OCI-LY1 (cell line): ENCODE data around the gene SLC13A1.

Experiments
- H2AFZ ChIP-seq: fragments of 200-600 bp; sonication (generic), shearing (Covaris generic); 2 replicates; pipeline ENCODE4 v1.6.0; 2014; ENCODE audit warnings: antibody characterized with exemption, mild to moderate bottlenecking, low read length
- H3F3A ChIP-seq: fragments of 200-600 bp; sonication (generic), shearing (Covaris generic); 2 replicates; pipeline ENCODE4 v1.6.0; 2014; ENCODE audit warnings: mild to moderate bottlenecking, antibody characterized with exemption, low read length, moderate library complexity; ENCODE audit not compliant: insufficient read depth
- H3K27ac ChIP-seq: fragments of 200-600 bp; sonication (generic); 2 replicates; pipeline ENCODE4 v1.5.1; 2014; ENCODE audit warnings: low read length, mixed run types, mild to moderate bottlenecking, low read depth; ENCODE audit not compliant: poor library complexity, severe bottlenecking
- H3K27me3 ChIP-seq: fragments of 200-600 bp; sonication (generic); 2 replicates; pipeline ENCODE4 v1.6.0; 2014; ENCODE audit warnings: antibody characterized with exemption, mild to moderate bottlenecking, low read length, moderate library complexity; ENCODE audit not compliant: insufficient read depth
- H3K36me3 ChIP-seq: fragments of 200-600 bp; sonication (generic); 2 replicates; pipeline ENCODE4 v1.6.1; 2014; ENCODE audit warnings: mild to moderate bottlenecking, antibody characterized with exemption, low read length, moderate library complexity, mixed read lengths; ENCODE audit not compliant: insufficient read depth
- H3K4me1 ChIP-seq: fragments of 200-600 bp; sonication (generic); 2 replicates; pipeline ENCODE4 v1.5.1; 2014; ENCODE audit warnings: mild to moderate bottlenecking, low read length, moderate library complexity; ENCODE audit not compliant: insufficient read depth, severe bottlenecking
- H3K4me2 ChIP-seq: fragments of 200-600 bp; sonication (generic), shearing (Covaris generic); 2 replicates; pipeline ENCODE4 v1.6.1; 2014; ENCODE audit warnings: low read length
- H3K4me3 ChIP-seq: fragments of 200-600 bp; sonication (generic); 2 replicates; pipeline ENCODE4 v1.5.1; 2014; ENCODE audit warnings: low read length, low read depth, mild to moderate bottlenecking, mixed read lengths; ENCODE audit not compliant: poor library complexity, severe bottlenecking
- H3K79me2 ChIP-seq: fragments of 200-600 bp; shearing (Covaris generic); 2 replicates; pipeline ENCODE4 v1.6.1; 2016; ENCODE audit warnings: mixed run types, low read length, mixed read lengths; ENCODE audit not compliant: insufficient read depth
- H3K9ac ChIP-seq: fragments of 200-600 bp; sonication (generic), shearing (Covaris generic); 2 replicates; pipeline ENCODE4 v1.6.1; 2014; ENCODE audit warnings: mild to moderate bottlenecking, low read length, mixed read lengths
- H3K9me2 ChIP-seq: fragments of 200-600 bp; sonication (generic), shearing (Covaris generic); 2 replicates; pipeline ENCODE4 v1.6.1; 2014; ENCODE audit warnings: low read depth, mild to moderate bottlenecking, low read length, mixed read lengths
- H3K9me3 ChIP-seq: fragments of 200-600 bp; shearing (Covaris generic); 2 replicates; pipeline ENCODE4 v1.6.1; 2014; ENCODE audit warnings: low read length, mixed read lengths
- H4K20me1 ChIP-seq: fragments of 200-600 bp; sonication (generic), shearing (Covaris generic); 2 replicates; pipeline ENCODE4 v1.6.0; 2016; ENCODE audit warnings: mild to moderate bottlenecking, low read length; ENCODE audit not compliant: insufficient read depth
- CTCF ChIP-seq: fragments of 200-600 bp; sonication (generic), shearing (Covaris generic); IDR thresholded peaks from 2 replicates; pipeline ENCODE4 v1.5.1; 2017; ENCODE audit warnings: mild to moderate bottlenecking, antibody characterized with exemption, low read length, moderate library complexity, mixed read lengths
- EZH2 ChIP-seq: fragments of 200-600 bp; sonication (generic), shearing (Covaris generic); IDR thresholded peaks from 2 replicates; pipeline ENCODE4 v1.8.0; 2017; ENCODE audit warnings: borderline replicate concordance, mixed run types, mild to moderate bottlenecking, antibody characterized with exemption, low read length, moderate library complexity, mixed read lengths

Gene SLC13A1

GRCh38 chr7:123133924-123134323 lies 65.8 kb downstream of the SLC13A1 start:
- Histone ChIP-seq H4K20me1 (no peaks in the 10 kb centered on the region), H3K4me3 (no peak overlapping the region), H3K9me2 (no peaks in the 10 kb centered on the region), H3K4me1 (no peaks in the 10 kb centered on the region), H3K27me3 (no peaks in the 10 kb centered on the region), H3K36me3 (no peaks in the 10 kb centered on the region), H3K9me3 (no peaks in the 10 kb centered on the region), H3K27ac (no peak overlapping the region), H2AFZ (no peak overlapping the region), H3K79me2 (no peaks in the 10 kb centered on the region), H3K9ac (no peak overlapping the region), H3F3A (no peaks in the 10 kb centered on the region), H3K4me2 (no peak overlapping the region)
- TF ChIP-seq EZH2 = no peak
- no peak for TF ChIP-seq CTCF

DNA sequence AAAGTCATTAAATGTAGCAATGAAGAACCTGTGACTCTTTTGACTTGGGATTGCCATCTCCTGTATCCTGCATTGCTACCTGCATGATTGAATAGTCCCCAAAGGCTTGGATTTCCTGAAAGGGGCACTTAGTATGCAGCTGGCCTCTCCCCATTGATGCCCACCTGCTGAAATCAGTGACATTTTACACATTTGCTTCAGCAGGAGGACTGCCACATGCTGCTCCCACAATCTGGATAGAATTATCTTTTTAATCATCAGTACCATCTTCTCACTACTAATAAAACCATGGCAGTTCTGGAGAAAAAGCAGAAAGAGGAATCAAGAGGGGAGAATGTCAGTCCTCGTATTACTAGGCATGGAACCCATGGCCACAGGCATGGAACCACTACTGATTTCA lies 67.8 kb downstream of the SLC13A1 start:
- Histone ChIP-seq H3K9ac (no peak overlapping the region), H3K36me3 (no peaks in the 10 kb centered on the region), H3F3A (no peaks in the 10 kb centered on the region), H3K4me1 (no peaks in the 10 kb centered on the region), H3K27me3 (no peaks in the 10 kb centered on the region), H4K20me1 (no peaks in the 10 kb centered on the region), H2AFZ (no peak overlapping the region), H3K9me3 (no peaks in the 10 kb centered on the region), H3K9me2 (no peaks in the 10 kb centered on the region), H3K4me2 (no peak overlapping the region), H3K4me3 (no peak overlapping the region), H3K79me2 (no peaks in the 10 kb centered on the region), H3K27ac (no peak overlapping the region)
- TF ChIP-seq CTCF (no peak), EZH2 (no peak)

- Histone ChIP-seq H3K27me3 (no peaks in the 10 kb centered on the region), H3K4me3 (no peak overlapping the region), H4K20me1 (no peaks in the 10 kb centered on the region), H3K27ac (no peak overlapping the region), H3K4me2 (no peak overlapping the region), H3K4me1 (no peaks in the 10 kb centered on the region), H3K9me3 (no peaks in the 10 kb centered on the region), H3K9ac (no peak overlapping the region), H3K79me2 (no peaks in the 10 kb centered on the region), H2AFZ (no peak overlapping the region), H3F3A (no peaks in the 10 kb centered on the region), H3K36me3 (no peaks in the 10 kb centered on the region), H3K9me2 (no peaks in the 10 kb centered on the region)
- TF ChIP-seq EZH2 (no peak), CTCF (no peak)
Observed at GRCh38 chr7:123131556-123131955, 68.2 kb downstream of the SLC13A1 start.
